ENCODE results near the gene HTRA3. TPM values are rescaled to one million over a fixed set of nuclear protein-coding genes. Genes with fewer than 3 reads are reported as not detected.

Gene HTRA3
- total RNA-seq, 1 donor from 2014 or later, result 1.7 TPM

GRCh38 chr4:8307121-8307520 lies 37.6 kb downstream of the HTRA3 start:
- H3K4me3 Mint-ChIP-seq (ENCODE audit: unreplicated experiment), result no peak overlapping the region
- H3K27me3 Mint-ChIP-seq (ENCODE audit: unreplicated experiment), result peaks cover 6% of the 10 kb centered on the region
- no peaks in the 10 kb centered on the region for H3K4me1 Mint-ChIP-seq (ENCODE audit: unreplicated experiment)
- no peak for DNase-seq (ENCODE audit: low spot score)
- no peak for TF ChIP-seq CTCF (IDR thresholded peaks at IDR 0.05; ENCODE audit: unreplicated experiment)
- H3K36me3 Mint-ChIP-seq (ENCODE audit: low read depth, unreplicated experiment), result peaks cover 4% of the 10 kb centered on the region
- H3K27ac Mint-ChIP-seq (ENCODE audit: unreplicated experiment), result no peak overlapping the region
- no peaks in the 10 kb centered on the region for H3K9me3 Mint-ChIP-seq (ENCODE audit: unreplicated experiment)

GRCh38 chr4:8307714-8308113 lies 38.2 kb downstream of the HTRA3 start:
- no peak overlapping the region for H3K4me3 Mint-ChIP-seq (ENCODE audit: unreplicated experiment)
- H3K27me3 Mint-ChIP-seq (ENCODE audit: unreplicated experiment), result peaks cover 5% of the 10 kb centered on the region
- DNase-seq (ENCODE audit: low spot score), result no peak
- no peaks in the 10 kb centered on the region for H3K9me3 Mint-ChIP-seq (ENCODE audit: unreplicated experiment)
- H3K36me3 Mint-ChIP-seq (ENCODE audit: low read depth, unreplicated experiment), result peaks cover 3% of the 10 kb centered on the region
- H3K27ac Mint-ChIP-seq (ENCODE audit: unreplicated experiment), result no peak overlapping the region
- no peaks in the 10 kb centered on the region for H3K4me1 Mint-ChIP-seq (ENCODE audit: unreplicated experiment)
- TF ChIP-seq CTCF (IDR thresholded peaks at IDR 0.05; ENCODE audit: unreplicated experiment), result no peak

- Mint-ChIP-seq H3K27me3 (ENCODE audit: unreplicated experiment) (peaks cover 3% of the 10 kb centered on the region), H3K36me3 (ENCODE audit: low read depth, unreplicated experiment) (no peaks in the 10 kb centered on the region), H3K27ac (ENCODE audit: unreplicated experiment) (no peak overlapping the region), H3K4me1 (ENCODE audit: unreplicated experiment) (no peaks in the 10 kb centered on the region), H3K9me3 (ENCODE audit: unreplicated experiment) (no peaks in the 10 kb centered on the region), H3K4me3 (ENCODE audit: unreplicated experiment) (no peak overlapping the region)
- TF ChIP-seq CTCF (IDR thresholded peaks at IDR 0.05; ENCODE audit: unreplicated experiment), result no peak
- no peak for DNase-seq (ENCODE audit: low spot score)
Measured at GRCh38 chr4:8308144-8308543, 38.6 kb downstream of the HTRA3 start.

- H3K27me3 Mint-ChIP-seq (ENCODE audit: unreplicated experiment), result no peaks in the 10 kb centered on the region
- no peak for DNase-seq (ENCODE audit: low spot score)
- TF ChIP-seq CTCF (IDR thresholded peaks at IDR 0.05; ENCODE audit: unreplicated experiment), result no peak
Measured at GRCh38 chr4:8308856-8309771, 39.6 kb downstream of the HTRA3 start.

GRCh38 chr4:8310306-8310705 lies 40.8 kb downstream of the HTRA3 start:
- no peak for TF ChIP-seq CTCF (IDR thresholded peaks at IDR 0.05; ENCODE audit: unreplicated experiment)
- peaks cover 1% of the 10 kb centered on the region for H3K27me3 Mint-ChIP-seq (ENCODE audit: unreplicated experiment)
- no peak overlapping the region for H3K27ac Mint-ChIP-seq (ENCODE audit: unreplicated experiment)
- no peaks in the 10 kb centered on the region for H3K4me1 Mint-ChIP-seq (ENCODE audit: unreplicated experiment)
- DNase-seq (ENCODE audit: low spot score), result no peak
- H3K36me3 Mint-ChIP-seq (ENCODE audit: low read depth, unreplicated experiment), result no peaks in the 10 kb centered on the region
- H3K9me3 Mint-ChIP-seq (ENCODE audit: unreplicated experiment), result no peaks in the 10 kb centered on the region
- no peak overlapping the region for H3K4me3 Mint-ChIP-seq (ENCODE audit: unreplicated experiment)

More at GRCh38 chr4:8308856-8309771, 39.6 kb downstream of the HTRA3 start:
- Mint-ChIP-seq H3K4me1 (ENCODE audit: unreplicated experiment) (no peaks in the 10 kb centered on the region), H3K36me3 (ENCODE audit: low read depth, unreplicated experiment) (no peaks in the 10 kb centered on the region), H3K27ac (ENCODE audit: unreplicated experiment) (no peak overlapping the region), H3K4me3 (ENCODE audit: unreplicated experiment) (no peak overlapping the region), H3K9me3 (ENCODE audit: unreplicated experiment) (no peaks in the 10 kb centered on the region)

Measured in endothelial cell (in vitro differentiated cells).